ENCODE results near the gene TLR4. TPM values are rescaled to one million over a fixed set of nuclear protein-coding genes. Genes with fewer than 3 reads are reported as not detected.

TLR4 gene
- total and polyA plus RNA-seq, 4 donors = 4.5 to 41.6 (median 25.9) TPM

GRCh38 chr9:117739624-117740347 is 35.6 kb downstream of the TLR4 start:
- TF ChIP-seq, protein P1, sequence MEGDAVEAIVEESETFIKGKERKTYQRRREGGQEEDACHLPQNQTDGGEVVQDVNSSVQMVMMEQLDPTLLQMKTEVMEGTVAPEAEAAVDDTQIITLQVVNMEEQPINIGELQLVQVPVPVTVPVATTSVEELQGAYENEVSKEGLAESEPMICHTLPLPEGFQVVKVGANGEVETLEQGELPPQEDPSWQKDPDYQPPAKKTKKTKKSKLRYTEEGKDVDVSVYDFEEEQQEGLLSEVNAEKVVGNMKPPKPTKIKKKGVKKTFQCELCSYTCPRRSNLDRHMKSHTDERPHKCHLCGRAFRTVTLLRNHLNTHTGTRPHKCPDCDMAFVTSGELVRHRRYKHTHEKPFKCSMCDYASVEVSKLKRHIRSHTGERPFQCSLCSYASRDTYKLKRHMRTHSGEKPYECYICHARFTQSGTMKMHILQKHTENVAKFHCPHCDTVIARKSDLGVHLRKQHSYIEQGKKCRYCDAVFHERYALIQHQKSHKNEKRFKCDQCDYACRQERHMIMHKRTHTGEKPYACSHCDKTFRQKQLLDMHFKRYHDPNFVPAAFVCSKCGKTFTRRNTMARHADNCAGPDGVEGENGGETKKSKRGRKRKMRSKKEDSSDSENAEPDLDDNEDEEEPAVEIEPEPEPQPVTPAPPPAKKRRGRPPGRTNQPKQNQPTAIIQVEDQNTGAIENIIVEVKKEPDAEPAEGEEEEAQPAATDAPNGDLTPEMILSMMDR (IDR thresholded peaks at IDR 0.05; ENCODE audit: control extremely low read depth, extremely low read depth) = no peak

GRCh38 chr9:117742131-117742530 is 37.9 kb downstream of the TLR4 start:
- Histone ChIP-seq H3K9me3 (ENCODE audit: control insufficient read depth in 4 of 4, insufficient read depth in 3 of 4, low read length in 3 of 4) (peaks cover 0 to 3% (median 0%) of the 10 kb centered on the region in 4 donors), H3K27me3 (ENCODE audit: control insufficient read depth in 3 of 3, insufficient read depth in 3 of 3, low read length in 2 of 3) (peaks cover 0 to 47% (median 31%) of the 10 kb centered on the region in 3 donors), H3K9ac (ENCODE audit: insufficient read depth in 1 of 2, low read length in 2 of 2) (no peak overlapping the region), H3K4me3 (no peak overlapping the region), H3K36me3 (ENCODE audit: control insufficient read depth in 4 of 4, insufficient read depth in 4 of 4, low read length in 4 of 4) (no peaks in the 10 kb centered on the region), H3K4me1 (ENCODE audit: control insufficient read depth in 5 of 5, insufficient read depth in 5 of 5, low read length in 5 of 5) (no peaks in the 10 kb centered on the region), H3K27ac (ENCODE audit: low read depth in 1 of 2, low read length in 1 of 2) (no peak overlapping the region)
- no peak for DNase-seq
- TF ChIP-seq, protein P1 (IDR thresholded peaks at IDR 0.05; ENCODE audit: control extremely low read depth, extremely low read depth) = no peak
- 77 to 86% methylated on average over 4 of the region's 4 CpGs for WGBS, 2 donors
- no peak for ATAC-seq (ENCODE audit: insufficient read depth, low FRiP score)

More at GRCh38 chr9:117739624-117740347, 35.6 kb downstream of the TLR4 start:
- DNase-seq (no peak), ATAC-seq (ENCODE audit: insufficient read depth, low FRiP score) (no peak)
- Histone ChIP-seq H3K36me3 (ENCODE audit: control insufficient read depth in 4 of 4, insufficient read depth in 4 of 4, low read length in 4 of 4) (no peaks in the 10 kb centered on the region), H3K27me3 (ENCODE audit: control insufficient read depth in 3 of 3, insufficient read depth in 3 of 3, low read length in 2 of 3) (peaks cover 0 to 27% (median 25%) of the 10 kb centered on the region in 3 donors), H3K9ac (ENCODE audit: insufficient read depth in 1 of 2, low read length in 2 of 2) (no peak overlapping the region), H3K27ac (ENCODE audit: low read depth in 1 of 2, low read length in 1 of 2) (no peak overlapping the region), H3K4me3 (no peak overlapping the region), H3K9me3 (ENCODE audit: control insufficient read depth in 4 of 4, insufficient read depth in 3 of 4, low read length in 3 of 4) (no peaks in the 10 kb centered on the region), H3K4me1 (ENCODE audit: control insufficient read depth in 5 of 5, insufficient read depth in 5 of 5, low read length in 5 of 5) (no peaks in the 10 kb centered on the region)
- 83 to 91% methylated on average over 11 of the region's 11 CpGs for WGBS, 2 donors

DNA sequence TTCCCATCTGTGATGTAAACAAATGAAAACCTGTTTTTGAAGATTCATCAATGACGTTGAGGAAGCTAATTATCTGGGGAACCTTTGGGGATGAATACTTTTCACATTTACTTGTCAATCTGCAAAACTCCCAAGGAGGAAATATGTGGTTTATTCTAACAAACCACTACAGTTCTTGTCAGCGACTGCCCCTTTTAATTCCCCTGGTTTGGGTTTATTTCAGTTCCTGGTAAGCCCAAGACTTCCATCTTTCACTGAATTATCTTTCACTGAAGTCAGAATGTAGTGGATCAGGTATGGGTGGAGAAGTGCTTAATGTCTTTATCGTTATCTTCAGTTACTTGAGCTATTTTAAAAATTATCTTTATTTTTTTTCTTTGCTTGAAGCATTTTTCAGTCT is 40.2 kb downstream of the TLR4 start:
- no peak overlapping the region for H3K27ac ChIP-seq (ENCODE audit: low read depth in 1 of 2, low read length in 1 of 2)
- 23 to 41% methylated on average over 3 of the region's 3 CpGs for WGBS, 2 donors
- DNase-seq = no peak
- no peak overlapping the region for H3K4me3 ChIP-seq
- H3K36me3 ChIP-seq (ENCODE audit: control insufficient read depth in 4 of 4, insufficient read depth in 4 of 4, low read length in 4 of 4) = no peaks in the 10 kb centered on the region
- TF ChIP-seq, protein P1 (IDR thresholded peaks at IDR 0.05; ENCODE audit: control extremely low read depth, extremely low read depth) = no peak
- no peaks in the 10 kb centered on the region for H3K4me1 ChIP-seq (ENCODE audit: control insufficient read depth in 5 of 5, insufficient read depth in 5 of 5, low read length in 5 of 5)
- no peak overlapping the region for H3K9ac ChIP-seq (ENCODE audit: insufficient read depth in 1 of 2, low read length in 2 of 2)
- H3K9me3 ChIP-seq (ENCODE audit: control insufficient read depth in 4 of 4, insufficient read depth in 3 of 4, low read length in 3 of 4) = peaks cover 0 to 3% (median 0%) of the 10 kb centered on the region in 4 donors
- no peak for ATAC-seq (ENCODE audit: insufficient read depth, low FRiP score)
- peaks cover 0 to 49% (median 31%) of the 10 kb centered on the region in 3 donors for H3K27me3 ChIP-seq (ENCODE audit: control insufficient read depth in 3 of 3, insufficient read depth in 3 of 3, low read length in 2 of 3)
